Measurements from ENCODE around the gene ATXN10.
A peak's percentile ranks its signal among the peaks of the same experiment; 100 is the strongest.

Gene ATXN10

GRCh38 chr22:45720839-45721378 is 49.3 kb downstream of the ATXN10 start:
- in situ Hi-C loops (cut with MboI; ENCODE audit: low sequenced_read_pairs): no loop called here

GRCh38 chr22:45722006-45722405 is 50.4 kb downstream of the ATXN10 start:
- H3K4me1 ChIP-seq: no peaks in the 10 kb centered on the region
- H3K4me3 ChIP-seq: no peak overlapping the region
- H3K27me3 ChIP-seq (ENCODE audit: low read depth): no peaks in the 10 kb centered on the region
- peaks cover 20% of the 10 kb centered on the region for H3K36me3 ChIP-seq (replicated peaks)
- DNase-seq (ENCODE audit: low spot score in 2 of 2): no peak
- H3K9me3 ChIP-seq: no peaks in the 10 kb centered on the region
- in situ Hi-C loops (cut with MboI; ENCODE audit: low sequenced_read_pairs): no loop called here

More at GRCh38 chr22:45720839-45721378, 49.3 kb downstream of the ATXN10 start:
- no peak for DNase-seq (ENCODE audit: low spot score in 2 of 2)
- Histone ChIP-seq H3K27me3 (ENCODE audit: low read depth) (no peaks in the 10 kb centered on the region), H3K36me3 (replicated peaks) (peaks cover 20% of the 10 kb centered on the region), H3K9me3 (no peaks in the 10 kb centered on the region), H3K4me1 (no peaks in the 10 kb centered on the region), H3K4me3 (no peak overlapping the region)

GRCh38 chr22:45726081-45726480 is 54.4 kb downstream of the ATXN10 start:
- H3K4me3 ChIP-seq: no peak overlapping the region
- no peaks in the 10 kb centered on the region; the same call in 1 of the 2 replicates for H3K4me1 ChIP-seq
- H3K36me3 ChIP-seq (replicated peaks): peaks cover 16% of the 10 kb centered on the region; the same call in 1 of the 2 replicates
- no peaks in the 10 kb centered on the region for H3K9me3 ChIP-seq
- no peak for DNase-seq (ENCODE audit: low spot score in 2 of 2)
- no peaks in the 10 kb centered on the region for H3K27me3 ChIP-seq (ENCODE audit: low read depth)
- in situ Hi-C loops (cut with MboI; ENCODE audit: low sequenced_read_pairs): no loop called here

- no peaks in the 10 kb centered on the region for H3K9me3 ChIP-seq
- peaks cover 19% of the 10 kb centered on the region; the same call in 1 of the 2 replicates for H3K36me3 ChIP-seq (replicated peaks)
- H3K4me3 ChIP-seq: no peak overlapping the region
- no peak for DNase-seq (ENCODE audit: low spot score in 2 of 2)
- no peaks in the 10 kb centered on the region; the same call in 1 of the 2 replicates for H3K4me1 ChIP-seq
- in situ Hi-C loops (cut with MboI; ENCODE audit: low sequenced_read_pairs): no loop called here
- H3K27me3 ChIP-seq (ENCODE audit: low read depth): no peaks in the 10 kb centered on the region
Observed at GRCh38 chr22:45731041-45731797, 59.6 kb downstream of the ATXN10 start.

- no peak for DNase-seq (ENCODE audit: low spot score in 2 of 2)
- in situ Hi-C loops (cut with MboI; ENCODE audit: low sequenced_read_pairs): no loop called here
- H3K36me3 ChIP-seq (replicated peaks): peaks cover 24% of the 10 kb centered on the region
- no peak overlapping the region for H3K4me3 ChIP-seq
- no peaks in the 10 kb centered on the region for H3K27me3 ChIP-seq (ENCODE audit: low read depth)
- H3K4me1 ChIP-seq: no peaks in the 10 kb centered on the region; the same call in 1 of the 2 replicates
- H3K9me3 ChIP-seq: no peaks in the 10 kb centered on the region
Observed at GRCh38 chr22:45731798-45732495, 60.3 kb downstream of the ATXN10 start.

GRCh38 chr22:45735273-45735672 is 63.6 kb downstream of the ATXN10 start:
- DNase-seq (ENCODE audit: low spot score in 2 of 2): no peak
- in situ Hi-C loops (cut with MboI; ENCODE audit: low sequenced_read_pairs): no loop called here
- no peaks in the 10 kb centered on the region for H3K9me3 ChIP-seq
- no peaks in the 10 kb centered on the region for H3K27me3 ChIP-seq (ENCODE audit: low read depth)
- H3K4me1 ChIP-seq: no peaks in the 10 kb centered on the region; the same call in 1 of the 2 replicates
- H3K36me3 ChIP-seq (replicated peaks): peaks cover 27% of the 10 kb centered on the region
- H3K4me3 ChIP-seq: no peak overlapping the region

- DNase-seq (ENCODE audit: low spot score in 2 of 2): no peak
- H3K4me1 ChIP-seq: peaks cover 12% of the 10 kb centered on the region
- in situ Hi-C loops (cut with MboI; ENCODE audit: low sequenced_read_pairs): no loop called here
- peaks cover 36% of the 10 kb centered on the region for H3K36me3 ChIP-seq (replicated peaks)
- no peaks in the 10 kb centered on the region for H3K9me3 ChIP-seq
- no peaks in the 10 kb centered on the region for H3K27me3 ChIP-seq (ENCODE audit: low read depth)
- H3K4me3 ChIP-seq: no peak overlapping the region
Observed at GRCh38 chr22:45738206-45738605, 66.6 kb downstream of the ATXN10 start.

GRCh38 chr22:45740236-45740635 is 68.6 kb downstream of the ATXN10 start:
- in situ Hi-C loops (cut with MboI; ENCODE audit: low sequenced_read_pairs): no loop called here
- peaks cover 13% of the 10 kb centered on the region for H3K4me1 ChIP-seq
- no peaks in the 10 kb centered on the region for H3K27me3 ChIP-seq (ENCODE audit: low read depth)
- no peaks in the 10 kb centered on the region for H3K9me3 ChIP-seq
- peaks cover 36% of the 10 kb centered on the region for H3K36me3 ChIP-seq (replicated peaks)
- DNase-seq (ENCODE audit: low spot score in 2 of 2): no peak
- H3K4me3 ChIP-seq: no peak overlapping the region

- H3K27me3 ChIP-seq (ENCODE audit: low read depth): no peaks in the 10 kb centered on the region
- H3K4me3 ChIP-seq: no peak overlapping the region
- DNase-seq (ENCODE audit: low spot score in 2 of 2): peak; percentile 40 to 77
- peaks cover 13% of the 10 kb centered on the region for H3K4me1 ChIP-seq
- peaks cover 28% of the 10 kb centered on the region for H3K36me3 ChIP-seq (replicated peaks)
- in situ Hi-C loops (cut with MboI; ENCODE audit: low sequenced_read_pairs): no loop called here
- H3K9me3 ChIP-seq: no peaks in the 10 kb centered on the region
Observed at GRCh38 chr22:45742866-45743450, 71.3 kb downstream of the ATXN10 start.

GRCh38 chr22:45743687-45744086 is 72.1 kb downstream of the ATXN10 start:
- H3K4me1 ChIP-seq: peaks cover 13% of the 10 kb centered on the region
- peaks cover 28% of the 10 kb centered on the region for H3K36me3 ChIP-seq (replicated peaks)
- H3K27me3 ChIP-seq (ENCODE audit: low read depth): no peaks in the 10 kb centered on the region
- H3K4me3 ChIP-seq: no peak overlapping the region
- no peaks in the 10 kb centered on the region for H3K9me3 ChIP-seq
- in situ Hi-C loops (cut with MboI; ENCODE audit: low sequenced_read_pairs): no loop called here
- DNase-seq (ENCODE audit: low spot score in 2 of 2): no peak

- in situ Hi-C loops (cut with MboI; ENCODE audit: low sequenced_read_pairs): no loop called here
- Histone ChIP-seq H3K4me3 (no peak overlapping the region), H3K9me3 (no peaks in the 10 kb centered on the region), H3K27me3 (ENCODE audit: low read depth) (no peaks in the 10 kb centered on the region), H3K4me1 (peaks cover 13% of the 10 kb centered on the region), H3K36me3 (replicated peaks) (peaks cover 28% of the 10 kb centered on the region)
- no peak for DNase-seq (ENCODE audit: low spot score in 2 of 2)
Observed at GRCh38 chr22:45744442-45744841, 72.8 kb downstream of the ATXN10 start.

GRCh38 chr22:45750626-45751025 is 79.0 kb downstream of the ATXN10 start:
- Histone ChIP-seq H3K4me1 (peaks cover 5% of the 10 kb centered on the region; the same call in 1 of the 2 replicates), H3K9me3 (no peaks in the 10 kb centered on the region), H3K4me3 (no peak overlapping the region), H3K27me3 (ENCODE audit: low read depth) (no peaks in the 10 kb centered on the region), H3K36me3 (replicated peaks) (no peaks in the 10 kb centered on the region; the same call in 1 of the 2 replicates)
- in situ Hi-C loops (cut with MboI; ENCODE audit: low sequenced_read_pairs): no loop called here
- DNase-seq (ENCODE audit: low spot score in 2 of 2): peak in 1 of 2 experiments; percentile 54

GRCh38 chr22:45752036-45752435 is 80.4 kb downstream of the ATXN10 start:
- Histone ChIP-seq H3K27me3 (ENCODE audit: low read depth) (no peaks in the 10 kb centered on the region), H3K4me1 (peaks cover 10% of the 10 kb centered on the region), H3K36me3 (replicated peaks) (no peaks in the 10 kb centered on the region; the same call in 1 of the 2 replicates), H3K4me3 (no peak overlapping the region), H3K9me3 (no peaks in the 10 kb centered on the region)
- in situ Hi-C loops (cut with MboI; ENCODE audit: low sequenced_read_pairs): no loop called here
- DNase-seq (ENCODE audit: low spot score in 2 of 2): no peak
